Panc1 (cell line): ENCODE results near the gene C1D. TPM values are rescaled to one million over a fixed set of nuclear protein-coding genes. Genes with fewer than 3 reads are reported as not detected.

Source experiments
- ATAC-seq: fragments of 200-7000 bp; cut with Tn5 transposase; 2 replicates; pipeline ENCODE4 v1.9.1; 2020; ENCODE audit warnings: mild to moderate bottlenecking, moderate library complexity
- BruUV-seq: library from RNA; stranded (reverse); fragments of 400-500 nt; replicated peaks from 2 replicates; lab custom pipeline; 2021; lab: Mats Ljungman, UMichigan
- CTCF ChIA-PET: fragments of 300-600 bp; sonication (Branson Sonifier 250); formaldehyde crosslinking; loops from one replicate; lab custom pipeline; 2022; ENCODE audit warnings: antibody characterized with exemption; lab: Charles Lee
- POLR2A ChIA-PET: fragments of 300-600 bp; sonication (Branson Sonifier 250); formaldehyde crosslinking; loops from one replicate; lab custom pipeline; 2022; ENCODE audit warnings: antibody characterized with exemption; lab: Charles Lee
- DNase-seq: peaks from one replicate; pipeline ENCODE4 v3.0.0-alpha.2; 2010; ENCODE audit warnings: low read depth, low spot score
- H3K27ac ChIP-seq: 2 replicates; pipeline ENCODE4 v1.5.1; 2011; ENCODE audit warnings: mild to moderate bottlenecking, low read length, inconsistent platforms
- H3K27me3 ChIP-seq: fragments of 200-500 bp; sonication (Bioruptor generic); 2 replicates; pipeline ENCODE4 v1.6.0; 2014; ENCODE audit warnings: low read length, inconsistent platforms; ENCODE audit not compliant: control insufficient read depth, insufficient read depth
- H3K36me3 ChIP-seq: fragments of 200-500 bp; sonication (Bioruptor generic); 2 replicates; pipeline ENCODE4 v1.5.1; 2014; ENCODE audit warnings: inconsistent platforms, mild to moderate bottlenecking, low read length, moderate library complexity; ENCODE audit not compliant: control insufficient read depth, insufficient read depth
- H3K4me1 ChIP-seq: 2 replicates; pipeline ENCODE4 v1.5.1; 2011; ENCODE audit warnings: inconsistent platforms, mild to moderate bottlenecking, low read length, moderate library complexity; ENCODE audit not compliant: control insufficient read depth, insufficient read depth
- H3K4me3 ChIP-seq, 2 experiments: 2 replicates each; pipeline ENCODE4 v1.5.1; 2011 to 2012; ENCODE audit warnings: low read depth in 2 of 2, low read length in 2 of 2, mild to moderate bottlenecking in 2 of 2, inconsistent platforms in 1 of 2, moderate library complexity in 1 of 2
- H3K9me3 ChIP-seq: fragments of 200-500 bp; sonication (Bioruptor generic); 2 replicates; pipeline ENCODE4 v1.5.1; 2014; ENCODE audit warnings: low read depth, mild to moderate bottlenecking, inconsistent platforms, low read length, moderate library complexity; ENCODE audit not compliant: control insufficient read depth, insufficient read depth
- POLR2AphosphoS5 ChIP-seq: IDR thresholded peaks from 2 replicates; pipeline ENCODE4 v1.6.1; 2012; ENCODE audit warnings: mild to moderate bottlenecking, low read depth, low read length, moderate library complexity
- SIN3A ChIP-seq: IDR thresholded peaks from 2 replicates; pipeline ENCODE4 v1.6.1; 2012; ENCODE audit warnings: low read depth, mild to moderate bottlenecking, low read length, moderate library complexity, borderline replicate concordance; ENCODE audit not compliant: insufficient read depth
- TCF7L2 ChIP-seq: IDR thresholded peaks from 2 replicates; pipeline ENCODE4 v1.6.1; 2011; ENCODE audit warnings: mild to moderate bottlenecking, low read depth, low read length, inconsistent platforms
- in situ Hi-C: cut with HindIII; loops from 2 replicates; pipeline ENCODE4 v1.10.0; 2016; ENCODE audit warnings: low sequenced_read_pairs, low pct_unique_long_range_greater_than_20kb
- intact Hi-C: fragments of 100-400 bp; cut with micrococcal nuclease; formaldehyde crosslinking; loops from one replicate; pipeline ENCODE4 v1.10.0; 2022; ENCODE audit not compliant: unreplicated experiment
- total RNA-seq: library from RNA; stranded (reverse); gene quantifications from one replicate; pipeline ENCODE4 v1.2.1, GENCODE V29; 2021; ENCODE audit not compliant: unreplicated experiment
- TF ChIP-seq, protein P1 (sequence below): fragments of 450-650 bp; IDR thresholded peaks from 2 replicates; pipeline ENCODE4 v1.5.1; 2017; ENCODE audit warnings: mild to moderate bottlenecking
- TF ChIP-seq, protein P2 (sequence below), 2 experiments: IDR thresholded peaks; 2 replicates each; pipeline ENCODE4 v1.6.1; 2011 to 2012; ENCODE audit warnings: low read depth in 2 of 2, control low read depth in 1 of 2, low read length in 1 of 2, mild to moderate bottlenecking in 1 of 2, moderate library complexity in 1 of 2; ENCODE audit not compliant: insufficient read depth in 1 of 2

C1D gene
- total RNA-seq, 1 experiment from 2014 or later, result 16.8 TPM

GRCh38 chr2:68043695-68044094 lies 19.1 kb downstream of the C1D start:
- Histone ChIP-seq H3K4me3 (no peak overlapping the region), H3K27me3 (no peaks in the 10 kb centered on the region), H3K9me3 (no peaks in the 10 kb centered on the region), H3K36me3 (no peaks in the 10 kb centered on the region), H3K27ac (no peak overlapping the region), H3K4me1 (no peaks in the 10 kb centered on the region)
- DNase-seq (no peak), ATAC-seq (no peak)
- TF ChIP-seq SIN3A (no peak), POLR2AphosphoS5 (no peak), TCF7L2 (no peak)
- TF ChIP-seq, protein P1, sequence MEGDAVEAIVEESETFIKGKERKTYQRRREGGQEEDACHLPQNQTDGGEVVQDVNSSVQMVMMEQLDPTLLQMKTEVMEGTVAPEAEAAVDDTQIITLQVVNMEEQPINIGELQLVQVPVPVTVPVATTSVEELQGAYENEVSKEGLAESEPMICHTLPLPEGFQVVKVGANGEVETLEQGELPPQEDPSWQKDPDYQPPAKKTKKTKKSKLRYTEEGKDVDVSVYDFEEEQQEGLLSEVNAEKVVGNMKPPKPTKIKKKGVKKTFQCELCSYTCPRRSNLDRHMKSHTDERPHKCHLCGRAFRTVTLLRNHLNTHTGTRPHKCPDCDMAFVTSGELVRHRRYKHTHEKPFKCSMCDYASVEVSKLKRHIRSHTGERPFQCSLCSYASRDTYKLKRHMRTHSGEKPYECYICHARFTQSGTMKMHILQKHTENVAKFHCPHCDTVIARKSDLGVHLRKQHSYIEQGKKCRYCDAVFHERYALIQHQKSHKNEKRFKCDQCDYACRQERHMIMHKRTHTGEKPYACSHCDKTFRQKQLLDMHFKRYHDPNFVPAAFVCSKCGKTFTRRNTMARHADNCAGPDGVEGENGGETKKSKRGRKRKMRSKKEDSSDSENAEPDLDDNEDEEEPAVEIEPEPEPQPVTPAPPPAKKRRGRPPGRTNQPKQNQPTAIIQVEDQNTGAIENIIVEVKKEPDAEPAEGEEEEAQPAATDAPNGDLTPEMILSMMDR, result no peak
- TF ChIP-seq, protein P2, sequence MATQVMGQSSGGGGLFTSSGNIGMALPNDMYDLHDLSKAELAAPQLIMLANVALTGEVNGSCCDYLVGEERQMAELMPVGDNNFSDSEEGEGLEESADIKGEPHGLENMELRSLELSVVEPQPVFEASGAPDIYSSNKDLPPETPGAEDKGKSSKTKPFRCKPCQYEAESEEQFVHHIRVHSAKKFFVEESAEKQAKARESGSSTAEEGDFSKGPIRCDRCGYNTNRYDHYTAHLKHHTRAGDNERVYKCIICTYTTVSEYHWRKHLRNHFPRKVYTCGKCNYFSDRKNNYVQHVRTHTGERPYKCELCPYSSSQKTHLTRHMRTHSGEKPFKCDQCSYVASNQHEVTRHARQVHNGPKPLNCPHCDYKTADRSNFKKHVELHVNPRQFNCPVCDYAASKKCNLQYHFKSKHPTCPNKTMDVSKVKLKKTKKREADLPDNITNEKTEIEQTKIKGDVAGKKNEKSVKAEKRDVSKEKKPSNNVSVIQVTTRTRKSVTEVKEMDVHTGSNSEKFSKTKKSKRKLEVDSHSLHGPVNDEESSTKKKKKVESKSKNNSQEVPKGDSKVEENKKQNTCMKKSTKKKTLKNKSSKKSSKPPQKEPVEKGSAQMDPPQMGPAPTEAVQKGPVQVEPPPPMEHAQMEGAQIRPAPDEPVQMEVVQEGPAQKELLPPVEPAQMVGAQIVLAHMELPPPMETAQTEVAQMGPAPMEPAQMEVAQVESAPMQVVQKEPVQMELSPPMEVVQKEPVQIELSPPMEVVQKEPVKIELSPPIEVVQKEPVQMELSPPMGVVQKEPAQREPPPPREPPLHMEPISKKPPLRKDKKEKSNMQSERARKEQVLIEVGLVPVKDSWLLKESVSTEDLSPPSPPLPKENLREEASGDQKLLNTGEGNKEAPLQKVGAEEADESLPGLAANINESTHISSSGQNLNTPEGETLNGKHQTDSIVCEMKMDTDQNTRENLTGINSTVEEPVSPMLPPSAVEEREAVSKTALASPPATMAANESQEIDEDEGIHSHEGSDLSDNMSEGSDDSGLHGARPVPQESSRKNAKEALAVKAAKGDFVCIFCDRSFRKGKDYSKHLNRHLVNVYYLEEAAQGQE (IDR thresholded peaks at IDR 0.05; ENCODE audit: insufficient read depth in 1 of 2, low read depth in 2 of 2, low read length in 1 of 2), result no peak
- ChIA-PET POLR2A (no interaction called here), CTCF (no interaction called here)
- no TSS peak for BruUV-seq
- intact Hi-C loops (no loop called here), in situ Hi-C loops (no loop called here)

GRCh38 chr2:68043032-68043431 lies 19.8 kb downstream of the C1D start:
- ATAC-seq, result no peak
- BruUV-seq, result no TSS peak
- H3K27me3 ChIP-seq, result no peaks in the 10 kb centered on the region
- in situ Hi-C loops, result no loop called here
- H3K36me3 ChIP-seq, result no peaks in the 10 kb centered on the region
- ChIA-PET CTCF (no interaction called here), POLR2A (no interaction called here)
- no peak overlapping the region for H3K4me3 ChIP-seq
- intact Hi-C loops, result no loop called here
- no peaks in the 10 kb centered on the region for H3K4me1 ChIP-seq
- TF ChIP-seq, protein P1, result no peak
- TF ChIP-seq POLR2AphosphoS5 (no peak), TCF7L2 (no peak), SIN3A (no peak)
- TF ChIP-seq, protein P2 (IDR thresholded peaks at IDR 0.05; ENCODE audit: insufficient read depth in 1 of 2, low read depth in 2 of 2, low read length in 1 of 2), result no peak
- H3K9me3 ChIP-seq, result no peaks in the 10 kb centered on the region
- no peak overlapping the region for H3K27ac ChIP-seq
- DNase-seq, result no peak
